ENCODE data around the gene MORF4L1. TPM values are rescaled to one million over a fixed set of nuclear protein-coding genes. Genes with fewer than 3 reads are reported as not detected.
"Not testable (repeated sequence)": the region's sequence is repeated elsewhere in the genome, so short reads cannot be mapped to it uniquely, and the experiment has no call there.

MORF4L1 gene, protein sequence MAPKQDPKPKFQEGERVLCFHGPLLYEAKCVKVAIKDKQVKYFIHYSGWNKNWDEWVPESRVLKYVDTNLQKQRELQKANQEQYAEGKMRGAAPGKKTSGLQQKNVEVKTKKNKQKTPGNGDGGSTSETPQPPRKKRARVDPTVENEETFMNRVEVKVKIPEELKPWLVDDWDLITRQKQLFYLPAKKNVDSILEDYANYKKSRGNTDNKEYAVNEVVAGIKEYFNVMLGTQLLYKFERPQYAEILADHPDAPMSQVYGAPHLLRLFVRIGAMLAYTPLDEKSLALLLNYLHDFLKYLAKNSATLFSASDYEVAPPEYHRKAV
- 604 TPM for total RNA-seq

DNA sequence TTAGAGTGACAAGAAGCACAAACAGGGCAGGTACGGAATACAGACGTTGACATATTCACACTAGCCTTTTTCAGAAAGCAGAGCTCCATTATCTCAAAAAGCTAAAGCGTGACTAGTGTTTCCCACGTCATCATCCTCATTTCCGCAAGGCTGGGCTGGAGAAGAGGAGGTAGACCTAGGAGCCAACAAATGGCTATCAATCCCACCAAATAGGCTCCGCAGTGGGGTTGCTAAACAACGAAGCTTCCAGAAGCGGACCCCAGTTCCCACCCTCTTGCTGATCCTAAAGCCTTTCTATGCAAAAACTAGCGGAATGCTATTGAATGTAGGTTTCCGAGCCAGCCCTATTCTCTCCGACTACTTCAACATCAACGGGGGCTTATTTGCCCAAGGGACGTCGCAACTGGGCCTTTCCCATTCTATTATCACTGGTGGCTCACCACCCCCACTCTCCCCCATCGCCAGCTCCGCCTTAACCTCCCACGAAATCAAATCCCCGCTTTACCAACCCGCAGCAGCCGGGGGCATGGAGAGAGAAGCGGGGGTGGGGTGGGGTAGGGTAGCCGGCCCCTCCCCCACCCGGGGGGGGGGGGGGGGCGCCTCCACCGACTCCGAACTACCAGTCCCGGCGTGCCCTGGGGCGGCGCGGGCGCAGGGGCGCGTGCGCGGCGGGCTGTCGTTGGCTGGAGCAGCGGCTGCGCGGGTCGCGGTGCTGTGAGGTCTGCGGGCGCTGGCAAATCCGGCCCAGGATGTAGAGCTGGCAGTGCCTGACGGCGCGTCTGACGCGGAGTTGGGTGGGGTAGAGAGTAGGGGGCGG, at the start of gene MORF4L1:
Gene MORF4L1, plus strand, starts transcription at position 736 of the 817 bp plus-strand sequence. CDS start 128 bp downstream, outside the sequence.
- DNase-seq: peak; percentile 99

DNA sequence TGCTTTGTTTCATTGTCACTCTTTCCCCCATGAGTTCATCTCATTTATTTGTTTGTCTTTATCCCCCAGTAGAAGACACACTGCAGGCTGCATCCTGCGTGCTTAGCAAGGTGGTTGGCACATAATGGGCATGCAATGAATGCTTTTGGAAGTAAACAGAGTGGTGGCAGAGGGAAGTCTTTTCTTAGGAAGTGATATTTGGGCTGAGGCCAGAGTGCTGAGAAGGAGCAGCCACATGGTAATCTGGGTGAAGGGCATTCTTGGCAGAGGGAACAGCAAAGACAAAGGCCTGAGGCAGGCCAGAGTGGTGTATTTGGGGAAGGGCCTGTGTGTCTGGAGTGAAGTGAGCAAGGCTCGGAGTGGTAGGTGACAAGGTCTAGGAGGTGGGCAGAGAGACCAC, 43.8 kb upstream of the MORF4L1 start:
- no peak for DNase-seq

DNA sequence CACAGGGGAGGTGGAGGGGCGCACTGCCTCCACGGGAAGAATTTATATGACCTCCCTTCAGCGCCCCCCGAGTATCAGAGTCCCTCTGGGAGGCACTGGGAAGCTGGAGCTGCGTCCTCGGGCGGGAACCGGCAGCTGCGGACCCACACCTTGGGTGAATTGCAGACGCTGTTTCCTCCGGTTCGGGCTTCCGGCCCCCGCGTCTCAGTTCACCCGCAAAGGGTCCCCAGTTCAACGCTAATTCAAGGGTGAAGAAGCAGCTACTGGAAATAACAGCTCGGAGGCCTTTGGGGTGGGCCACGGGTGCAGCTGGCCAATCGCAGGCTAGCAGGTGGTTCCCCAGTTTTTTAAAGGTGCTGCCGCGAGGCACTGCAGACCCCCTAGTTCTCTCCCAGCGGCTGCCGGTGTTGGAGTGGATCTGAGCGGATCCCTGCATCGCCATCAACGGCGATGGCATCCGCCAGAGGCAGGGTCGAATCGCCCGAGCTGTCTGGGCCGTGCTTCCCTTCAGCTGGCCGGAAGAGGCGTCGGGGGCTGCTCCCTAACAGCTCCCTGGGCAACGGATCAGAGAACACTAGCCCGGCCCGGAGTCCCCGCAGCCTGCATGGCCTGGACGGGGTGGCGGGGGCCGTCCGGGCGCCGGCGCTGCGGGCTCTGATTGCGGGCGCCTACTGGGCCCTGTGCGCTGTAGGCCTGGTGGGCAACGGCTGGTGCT, 42.0 kb upstream of the MORF4L1 start:
- no peak for DNase-seq

DNA sequence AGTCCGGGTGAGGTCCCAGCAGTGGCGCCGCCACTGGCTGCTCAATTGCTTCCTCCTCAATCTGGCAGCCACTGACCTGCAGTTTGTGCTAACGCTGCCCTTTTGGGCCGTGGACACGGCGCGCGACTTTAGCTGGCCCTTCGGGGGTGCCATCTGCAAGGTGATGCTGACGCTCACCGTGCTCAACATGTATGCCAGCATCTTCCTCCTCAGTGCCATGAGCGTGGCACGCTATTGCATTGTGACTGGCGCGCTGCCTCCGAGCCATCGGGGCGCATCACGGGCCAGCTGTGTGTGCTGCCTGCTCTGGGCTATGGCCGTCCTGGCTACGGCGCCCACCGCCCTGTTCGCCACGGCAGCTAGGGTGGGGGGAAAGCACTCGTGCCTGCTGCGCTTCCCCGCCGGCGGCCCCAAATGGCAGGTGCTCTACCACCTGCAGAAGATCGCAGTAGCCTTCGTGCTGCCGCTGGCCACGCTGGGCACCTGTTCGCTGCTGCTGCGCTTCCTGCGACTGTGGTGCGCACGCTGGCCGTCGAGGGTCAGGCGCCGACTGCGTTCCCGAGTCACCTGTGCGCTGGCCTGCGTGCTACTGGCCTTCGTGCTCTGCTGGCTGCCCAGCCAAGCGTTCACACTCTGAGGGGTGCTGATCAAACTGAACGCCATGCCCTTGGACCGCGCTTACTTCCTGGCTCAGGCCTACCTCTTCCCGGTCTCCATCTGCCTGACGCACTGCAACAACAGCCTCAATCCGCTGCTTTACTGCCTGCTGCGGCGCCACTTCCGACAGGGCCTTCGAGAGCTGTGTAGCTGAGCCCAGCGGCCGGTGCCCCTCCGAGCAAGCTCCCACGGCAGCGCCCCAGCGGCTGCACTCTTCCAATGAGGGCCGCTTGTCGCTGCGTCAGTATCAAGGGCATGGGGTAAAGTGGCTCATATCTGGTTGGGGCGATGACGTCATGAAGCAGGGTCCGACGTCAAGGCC, 41.2 kb upstream of the MORF4L1 start:
- DNase-seq: no peak

DNA sequence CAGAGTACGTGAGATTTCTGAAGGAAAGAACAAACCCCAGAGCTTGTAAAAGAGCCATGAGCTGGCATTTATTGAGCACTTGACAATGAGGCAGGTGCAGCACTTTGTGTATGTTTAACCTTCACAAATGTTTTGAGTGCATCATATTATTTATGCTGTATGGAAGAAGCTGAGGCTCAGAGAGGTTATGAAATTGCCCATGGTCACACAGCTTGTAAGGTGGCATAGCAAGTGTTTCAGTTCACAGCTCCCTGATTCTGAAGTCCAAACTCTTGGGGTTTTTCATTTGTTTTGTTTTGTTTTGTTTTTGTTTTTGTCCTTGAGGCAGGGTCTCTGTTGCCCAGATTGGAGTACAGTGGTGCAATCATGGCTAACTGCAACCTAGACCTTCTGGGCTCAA, 36.4 kb upstream of the MORF4L1 start:
- no peak for DNase-seq

DNA sequence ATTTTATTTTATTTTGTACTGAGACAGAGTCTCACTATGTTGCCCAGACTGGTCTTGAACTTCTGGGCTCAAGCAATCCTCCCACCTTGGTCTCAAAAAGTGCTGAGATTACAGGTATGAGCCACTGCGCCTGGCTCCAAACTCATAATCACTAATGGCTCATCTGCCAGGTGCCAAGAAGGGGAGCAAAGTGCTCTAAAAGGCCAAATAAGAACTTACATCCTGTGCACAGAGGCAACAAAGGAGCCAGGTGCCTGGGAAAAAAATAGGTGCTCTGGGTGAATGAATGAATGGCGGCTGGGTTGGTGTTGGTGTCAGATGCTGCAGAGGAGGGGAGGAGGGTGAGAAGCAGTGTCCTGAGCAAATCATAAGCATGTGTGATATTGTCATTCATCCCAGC, 35.6 kb upstream of the MORF4L1 start:
- no peak for DNase-seq

DNA sequence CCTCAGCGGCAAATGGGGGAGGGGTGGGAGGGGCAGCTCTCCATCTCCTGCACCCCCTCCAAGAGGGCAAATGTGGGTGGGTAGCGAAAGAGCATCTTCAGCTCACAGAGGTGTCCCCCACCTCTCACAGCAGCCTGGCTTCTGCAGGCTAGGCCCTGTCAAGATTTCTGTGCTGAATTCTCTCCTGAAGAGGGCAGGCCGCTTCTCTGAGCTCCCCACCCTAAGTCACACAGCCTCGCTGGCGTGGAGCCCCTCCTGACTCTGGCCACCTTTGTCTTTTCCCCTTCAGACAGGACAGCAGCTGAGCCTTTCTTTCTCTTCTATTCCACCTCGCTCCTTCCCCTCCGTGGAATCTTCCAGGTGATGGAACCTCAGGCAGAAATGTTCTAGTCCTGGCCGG, 35.1 kb upstream of the MORF4L1 start:
- no peak for DNase-seq

DNA sequence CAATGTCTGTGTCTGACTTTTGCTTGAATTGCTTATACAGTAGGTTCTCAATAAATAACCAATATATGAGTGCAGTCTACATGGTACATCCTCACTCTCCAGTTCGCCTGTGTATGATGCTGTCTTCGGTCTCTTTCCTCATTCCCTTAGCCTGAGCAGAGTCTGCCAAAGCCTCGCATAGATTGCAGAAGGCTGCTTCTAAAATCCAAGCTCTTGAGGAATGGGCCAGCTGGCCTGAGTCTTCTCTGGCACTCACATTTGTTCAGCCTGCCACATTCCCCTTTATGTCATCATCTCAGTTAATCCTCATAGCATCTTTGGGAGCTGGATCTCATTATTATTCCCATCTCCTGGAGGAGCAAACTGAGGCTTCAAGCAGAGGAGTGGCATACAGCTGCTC, 34.2 kb upstream of the MORF4L1 start:
- DNase-seq: peak; percentile 61

DNA sequence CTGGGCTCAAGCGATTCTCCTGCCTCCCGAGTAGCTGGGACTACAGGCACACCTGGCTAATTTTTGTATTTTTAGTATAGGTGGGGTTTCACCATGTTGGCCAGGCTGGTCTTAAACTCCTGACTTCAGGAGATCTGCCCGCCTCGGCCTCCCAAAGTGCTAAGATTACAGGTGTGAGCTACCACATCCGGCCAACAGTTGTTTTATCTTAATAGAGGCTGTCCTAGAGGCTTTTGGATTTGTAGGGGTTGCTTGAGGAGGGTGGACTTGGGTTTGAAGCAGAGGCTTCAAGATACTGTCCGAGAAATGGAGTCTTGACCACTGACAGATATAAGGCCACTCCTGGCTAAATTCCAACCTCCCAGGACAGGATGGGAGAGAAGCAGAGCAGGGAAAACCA, 33.5 kb upstream of the MORF4L1 start:
- not testable (repeated sequence) for DNase-seq

DNA sequence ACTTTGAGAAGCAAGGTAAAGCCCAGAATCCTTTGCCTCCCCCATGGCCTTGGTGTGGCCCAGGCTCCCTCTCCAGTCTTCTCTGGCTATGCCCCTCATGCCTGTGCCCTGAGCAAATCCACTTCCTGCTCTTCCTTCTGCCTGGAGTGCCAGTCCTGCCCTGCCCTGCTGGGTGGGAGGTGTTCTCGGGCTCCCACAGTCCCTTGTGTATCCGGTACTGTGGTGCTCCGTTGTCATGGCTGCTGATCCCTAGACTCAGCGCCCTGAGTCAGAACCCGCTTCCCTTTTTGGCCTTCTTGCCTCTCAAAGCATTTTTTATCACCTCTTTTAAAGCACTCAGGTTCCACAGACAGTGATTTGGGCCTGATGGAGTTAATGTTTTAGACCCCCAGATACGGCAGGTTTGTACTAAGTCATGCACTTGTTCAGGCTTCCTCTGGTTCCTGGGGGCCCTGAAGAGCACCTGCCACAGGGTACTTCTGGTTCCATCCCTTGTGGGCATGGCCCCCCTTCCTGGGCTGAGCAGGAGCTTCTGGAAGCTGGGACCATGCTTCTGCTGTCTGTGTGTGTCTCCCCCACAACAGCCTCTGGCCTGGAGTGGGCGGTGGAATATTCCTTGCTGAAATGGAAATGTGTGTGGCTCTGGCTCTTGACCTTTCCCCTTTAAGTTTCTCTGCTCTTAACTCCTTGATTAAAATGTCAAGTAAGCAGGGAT, 31.9 kb upstream of the MORF4L1 start:
- peak; percentile 15 for DNase-seq

DNA sequence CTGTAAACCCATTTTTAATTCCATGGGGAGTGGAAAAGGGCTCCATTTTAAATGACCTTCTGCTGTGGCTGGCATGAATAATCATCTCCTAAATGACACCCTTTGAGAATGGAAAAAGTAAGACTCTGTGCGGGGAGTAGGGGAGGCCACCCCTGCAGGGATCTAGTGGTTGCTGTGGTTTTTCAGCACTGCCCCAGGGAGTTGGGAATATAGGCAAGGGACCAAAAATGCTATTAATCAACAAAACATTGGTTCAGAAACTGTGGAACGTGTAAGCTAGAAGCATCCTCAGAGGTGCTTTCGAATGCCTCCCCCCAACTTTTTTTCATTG, 31.3 kb upstream of the MORF4L1 start:
- DNase-seq: no peak

DNA sequence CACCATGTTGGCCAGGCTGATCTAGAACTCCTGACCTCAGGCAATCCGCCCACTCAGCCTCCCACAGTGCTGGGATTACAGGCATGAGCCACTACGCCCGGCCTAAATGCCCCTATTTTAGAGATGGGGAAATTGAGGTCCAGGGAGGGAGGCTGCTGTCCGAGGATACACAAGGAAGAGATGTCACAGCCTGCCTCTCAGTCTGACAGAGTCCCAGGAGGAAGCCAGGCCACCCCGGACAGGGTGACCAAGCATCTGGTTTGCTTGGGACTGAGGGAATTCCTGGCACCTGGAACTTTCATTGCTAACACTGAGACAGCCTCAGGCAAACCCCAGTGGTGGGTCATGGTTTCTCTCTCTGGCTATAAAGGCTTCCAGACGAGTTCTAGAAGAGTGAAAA, 30.8 kb upstream of the MORF4L1 start:
- DNase-seq: no peak

DNA sequence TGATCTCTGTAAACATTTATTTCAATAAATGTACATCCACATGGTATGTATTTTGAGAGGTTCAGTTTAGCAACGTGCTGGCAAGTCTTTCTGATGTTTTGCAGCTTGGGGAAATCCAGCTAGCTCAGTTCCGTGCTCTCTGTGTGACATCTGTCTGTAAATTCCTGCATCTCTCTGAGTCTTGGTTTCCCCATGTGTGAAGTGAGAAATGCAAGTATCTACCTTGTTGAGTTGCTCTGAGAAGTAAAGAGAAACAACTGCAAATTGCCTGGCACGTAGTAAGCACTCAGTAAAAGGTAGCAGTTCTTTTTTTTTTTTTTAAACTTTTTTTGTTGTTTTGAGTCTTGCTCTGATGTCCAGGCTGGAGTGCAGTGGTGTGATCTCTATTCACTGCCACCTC, 30.2 kb upstream of the MORF4L1 start:
- no peak for DNase-seq

DNA sequence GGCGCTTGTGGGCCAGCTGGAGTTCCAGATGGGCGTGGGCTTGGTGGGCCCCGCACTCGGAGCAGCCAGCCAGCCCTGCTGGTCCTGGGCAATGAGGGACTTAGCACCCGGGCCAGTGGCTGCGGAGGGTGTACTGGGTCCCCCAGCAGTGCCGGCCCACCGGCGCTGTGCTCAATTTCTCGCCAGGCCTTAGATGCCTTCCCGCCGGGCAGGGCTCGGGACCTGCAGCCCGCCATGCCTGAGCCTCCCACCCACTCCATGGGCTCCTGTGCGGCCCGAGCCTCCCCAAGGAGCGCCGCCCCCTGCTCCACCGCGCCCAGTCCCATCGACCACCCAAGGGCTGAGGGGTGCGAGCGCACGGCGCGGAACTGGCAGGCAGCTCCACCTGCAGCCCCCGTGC, 25.8 kb upstream of the MORF4L1 start:
- DNase-seq: not testable (repeated sequence)

DNA sequence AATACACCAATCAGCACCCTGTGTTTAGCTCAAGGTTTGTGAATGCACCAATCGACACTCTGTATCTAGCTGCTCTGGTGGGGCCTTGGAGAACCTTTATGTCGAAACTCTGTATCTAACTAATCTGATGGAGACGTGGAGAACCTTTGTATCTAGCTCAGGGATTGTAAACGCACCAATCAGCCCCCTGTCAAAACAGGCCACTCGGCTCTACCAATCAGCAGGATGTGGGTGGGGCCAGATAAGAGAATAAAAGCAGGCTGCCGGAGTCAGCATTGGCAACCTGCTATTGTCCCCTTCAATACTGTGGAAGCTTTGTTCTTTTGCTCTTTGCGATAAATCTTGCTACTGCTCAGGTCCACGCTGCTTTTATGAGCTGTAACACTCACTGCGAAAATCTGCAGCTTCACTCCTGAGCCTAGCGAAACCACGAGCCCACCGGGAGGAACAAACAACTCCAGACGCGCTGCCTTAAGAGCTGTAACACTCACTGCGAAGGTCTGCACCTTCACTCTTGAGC, 25.2 kb upstream of the MORF4L1 start:
- not testable (repeated sequence) for DNase-seq

DNA sequence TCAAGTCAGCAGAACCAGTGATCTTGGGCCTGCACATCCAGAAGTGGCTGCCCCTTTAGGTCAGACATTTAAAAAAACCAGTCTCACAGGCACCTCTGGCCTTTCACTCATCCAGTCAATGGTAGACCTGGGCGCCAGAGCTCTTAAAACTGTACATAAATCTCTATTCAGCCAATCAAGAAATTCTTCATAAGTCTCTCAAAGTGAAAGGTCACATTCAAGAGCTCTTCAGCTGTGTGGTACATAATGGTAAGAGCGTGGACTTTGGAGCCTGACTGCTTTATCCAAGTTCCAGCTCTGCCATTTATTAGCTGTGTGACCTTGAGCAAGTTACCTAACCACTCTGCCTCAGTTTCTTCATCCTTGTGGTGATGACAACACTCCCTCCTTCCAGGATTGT, 22.3 kb upstream of the MORF4L1 start:
- DNase-seq: no peak

DNA sequence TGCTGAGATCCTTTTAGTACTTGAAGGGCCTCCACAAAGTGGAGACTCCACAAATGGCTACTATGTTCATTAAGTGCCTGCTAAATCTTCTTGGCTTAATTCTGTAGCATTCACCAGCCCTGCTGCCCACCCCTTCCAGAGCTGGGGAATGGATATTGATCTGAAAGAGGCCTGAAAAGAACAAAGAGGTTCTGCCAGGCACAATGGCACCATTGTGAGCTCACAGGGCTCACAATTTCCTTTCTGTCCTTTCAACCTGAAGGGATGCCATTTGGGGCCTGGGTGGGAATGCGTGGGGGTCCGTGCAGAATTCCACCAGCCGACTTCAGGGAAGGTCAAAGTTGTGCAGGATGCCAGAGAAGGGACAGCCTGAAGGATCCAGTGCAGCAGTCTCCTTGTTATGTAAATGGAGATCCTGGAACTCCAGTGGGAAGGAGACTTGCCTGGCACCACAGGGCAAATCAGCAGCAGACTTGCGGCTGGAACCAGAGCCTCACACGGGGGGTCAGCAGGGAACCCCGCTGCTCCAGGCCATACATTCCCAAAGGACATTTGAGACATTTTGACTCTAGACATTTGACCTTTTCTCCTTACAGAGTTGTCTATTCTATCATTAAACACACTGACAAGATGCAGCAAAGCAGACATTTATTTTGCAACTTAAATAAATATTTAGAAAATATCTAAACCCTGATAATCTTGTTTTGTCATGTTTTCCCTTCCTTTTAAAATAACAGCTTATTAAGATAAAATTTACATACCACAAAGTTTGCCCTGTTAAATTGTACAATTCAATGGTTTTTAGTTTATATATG, 21.5 kb upstream of the MORF4L1 start:
- DNase-seq: no peak

DNA sequence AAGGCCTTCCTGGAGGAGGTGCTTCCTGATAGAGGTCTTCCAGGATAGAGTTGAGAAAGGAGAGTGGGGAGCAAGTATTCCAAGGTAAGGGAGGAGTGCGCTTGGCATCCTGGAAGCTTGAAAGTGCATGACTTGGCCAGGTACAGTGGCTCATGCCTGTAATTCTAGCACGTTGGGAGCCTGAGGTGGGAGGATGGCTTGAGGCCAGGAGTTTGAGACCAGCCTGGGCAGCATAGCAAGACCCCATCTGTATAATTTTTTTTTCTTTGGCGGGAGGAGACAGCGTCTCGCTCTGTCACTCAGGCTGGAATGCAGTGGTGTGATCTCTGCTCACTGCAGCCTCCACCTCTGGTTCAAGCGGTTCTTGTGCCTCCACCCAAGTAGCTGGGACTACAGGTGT, 19.2 kb upstream of the MORF4L1 start:
- DNase-seq: no peak

DNA sequence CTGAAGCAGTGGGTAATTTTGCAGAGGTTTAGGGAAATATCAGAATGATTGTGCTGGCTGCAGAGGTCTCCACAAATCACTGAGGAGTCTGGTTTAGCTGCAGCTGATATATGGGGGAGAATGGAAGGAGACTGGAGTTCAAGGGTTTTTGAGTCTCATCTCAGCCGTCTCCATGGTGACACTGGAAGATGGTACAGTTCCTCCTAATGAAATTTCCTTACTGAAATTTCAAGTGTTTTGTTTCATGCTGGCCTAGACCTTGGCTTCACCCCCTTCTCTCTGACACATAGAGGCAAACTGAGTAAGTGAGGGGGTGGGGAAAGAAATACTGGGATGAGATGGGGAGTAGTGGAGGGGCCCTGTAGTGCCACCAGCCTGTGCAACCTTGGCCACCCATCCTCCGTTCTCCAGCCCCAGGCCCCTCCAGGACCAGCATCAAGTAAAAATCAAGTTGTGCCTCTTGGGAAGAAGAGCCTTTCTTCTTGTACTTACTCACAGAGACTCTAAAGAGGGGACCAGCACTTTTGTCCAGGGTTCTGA, 17.8 kb upstream of the MORF4L1 start:
- no peak for DNase-seq

DNA sequence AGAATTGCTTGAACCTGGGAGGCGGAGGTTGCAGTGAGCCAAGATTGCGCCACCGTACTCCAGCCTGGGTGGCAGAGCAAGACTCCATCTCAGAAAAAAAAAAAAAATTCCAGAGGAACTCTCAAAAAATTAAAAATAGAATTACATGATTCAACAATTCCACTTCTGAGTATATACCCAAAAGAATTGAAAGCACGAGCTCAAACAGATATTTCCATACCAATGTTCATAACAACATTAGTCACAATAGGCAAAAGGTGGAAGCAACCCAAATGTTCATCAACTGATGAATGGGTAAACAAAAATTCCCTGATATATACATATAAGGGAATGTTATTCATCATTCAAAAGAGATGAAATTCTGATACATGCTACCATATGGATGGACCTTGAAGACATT, 16.9 kb upstream of the MORF4L1 start:
- no peak for DNase-seq

All from tongue (tissue), 2 donors.